ENCODE data around the gene EXOC6.
"Not testable (repeated sequence)": the region's sequence is repeated elsewhere in the genome, so short reads cannot be mapped to it uniquely, and the experiment has no call there.

EXOC6 gene

DNA sequence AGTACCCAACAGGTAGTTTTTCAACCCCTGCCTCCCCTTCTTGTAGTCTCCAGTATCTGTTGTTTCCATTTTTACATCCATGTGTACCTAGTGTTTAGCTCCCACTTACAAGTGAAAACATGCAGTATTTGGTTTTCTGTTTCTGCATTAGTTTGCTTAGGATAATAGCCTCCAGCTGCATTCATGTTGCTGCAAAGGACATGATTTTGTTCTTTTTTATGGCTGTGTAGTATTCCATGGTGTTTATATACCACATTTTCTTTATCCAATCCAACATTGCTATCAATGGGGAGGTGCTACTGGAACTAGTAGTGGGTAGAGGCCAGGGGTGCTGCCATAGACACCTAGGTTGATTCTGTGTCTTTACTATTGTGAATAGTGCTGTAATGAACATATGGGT, 104.3 kb downstream of the EXOC6 start:
- not testable (repeated sequence) for DNase-seq

DNA sequence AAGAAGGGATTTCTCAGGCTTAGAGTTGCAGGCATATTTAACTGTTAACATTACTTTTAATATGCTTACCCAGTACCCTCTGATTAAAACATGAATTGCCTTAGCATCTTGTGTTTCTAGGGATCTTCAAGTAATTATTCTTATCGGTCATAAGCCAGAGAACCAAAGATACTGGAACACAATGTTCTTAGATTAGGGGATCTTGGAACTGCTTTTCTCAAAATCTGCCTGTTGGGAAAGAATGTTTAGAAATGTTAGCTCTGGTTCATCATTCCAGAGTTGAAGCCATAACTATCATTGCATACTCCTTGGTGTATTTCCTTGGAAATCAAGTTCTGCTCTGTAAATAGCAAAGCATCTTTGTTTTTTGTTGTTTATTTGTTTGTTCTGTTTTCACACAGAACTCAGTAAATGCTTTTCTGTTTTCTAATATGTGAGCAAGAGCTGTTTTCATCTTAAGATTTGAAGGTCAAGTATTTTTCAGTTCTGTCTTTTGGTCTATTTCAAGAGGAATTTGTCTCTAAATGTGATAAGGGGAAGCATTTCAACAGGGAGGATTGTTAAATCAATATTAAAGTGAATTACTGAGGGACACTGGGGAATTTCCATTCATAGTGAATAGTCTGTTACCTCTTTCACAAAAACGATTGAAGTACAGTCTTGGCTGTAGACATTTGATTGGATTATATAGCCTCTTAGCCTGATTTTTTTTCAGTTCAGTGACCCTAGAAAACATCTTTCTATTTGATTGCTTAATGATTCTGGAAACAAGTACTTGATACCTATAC, 109.1 kb downstream of the EXOC6 start:
- no peak for DNase-seq

DNA sequence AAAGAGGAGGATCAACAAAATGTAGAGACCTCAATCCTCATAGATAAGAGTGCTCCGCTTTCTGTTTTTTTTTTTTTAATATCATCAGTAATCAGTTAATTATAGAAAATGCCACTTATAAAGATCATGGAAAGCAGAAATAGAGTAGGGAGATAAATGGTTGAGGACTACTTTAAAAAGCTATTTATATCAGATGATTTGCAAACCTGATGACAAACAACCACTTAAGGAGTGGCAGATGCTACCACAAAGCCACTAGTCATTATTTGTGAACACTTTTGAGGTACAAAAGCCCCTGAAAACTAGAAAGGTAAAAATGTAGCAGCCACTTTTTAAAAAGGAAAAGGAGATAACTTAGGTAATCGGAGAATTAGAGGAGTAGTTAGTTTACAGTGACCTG, 113.3 kb downstream of the EXOC6 start:
- DNase-seq, result no peak

DNA sequence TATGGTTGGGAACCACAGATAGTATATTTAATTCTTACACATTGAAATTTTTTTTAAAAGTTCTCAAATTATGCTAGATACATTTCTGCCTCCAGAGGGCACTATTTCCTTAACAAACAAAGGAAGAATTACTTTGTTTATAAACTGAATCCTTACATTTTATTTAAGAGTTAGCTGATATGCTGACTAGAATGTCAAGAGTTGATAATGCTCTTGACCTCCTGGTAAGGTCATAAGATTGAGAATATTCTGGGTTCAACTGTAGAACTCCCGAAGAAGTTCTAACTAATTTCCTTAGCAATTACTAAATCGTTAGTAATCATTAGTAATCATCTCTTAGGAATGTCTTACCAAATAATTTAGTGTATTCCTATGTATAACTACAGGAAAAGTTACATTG, 117.0 kb downstream of the EXOC6 start:
- peak; percentile 46 for DNase-seq

DNA sequence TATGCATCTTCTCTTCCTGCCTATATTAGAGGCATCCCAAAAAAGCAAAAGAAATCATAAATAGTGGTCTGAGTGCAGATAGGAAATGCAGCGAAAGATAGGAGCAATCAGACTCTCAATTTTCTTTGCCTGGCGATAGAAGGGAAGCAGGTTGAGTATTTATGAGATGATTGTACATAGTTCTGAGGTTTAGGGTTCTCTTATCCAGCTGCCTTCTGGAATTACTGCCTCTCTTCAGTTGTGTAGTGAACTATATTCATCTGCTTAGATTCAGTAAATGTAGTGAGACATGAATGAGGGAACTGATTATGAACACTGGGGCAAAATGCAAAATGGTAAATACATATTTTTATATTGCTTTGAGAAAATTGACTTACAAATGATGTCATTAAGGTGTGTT, 119.3 kb downstream of the EXOC6 start:
- DNase-seq, result no peak

DNA sequence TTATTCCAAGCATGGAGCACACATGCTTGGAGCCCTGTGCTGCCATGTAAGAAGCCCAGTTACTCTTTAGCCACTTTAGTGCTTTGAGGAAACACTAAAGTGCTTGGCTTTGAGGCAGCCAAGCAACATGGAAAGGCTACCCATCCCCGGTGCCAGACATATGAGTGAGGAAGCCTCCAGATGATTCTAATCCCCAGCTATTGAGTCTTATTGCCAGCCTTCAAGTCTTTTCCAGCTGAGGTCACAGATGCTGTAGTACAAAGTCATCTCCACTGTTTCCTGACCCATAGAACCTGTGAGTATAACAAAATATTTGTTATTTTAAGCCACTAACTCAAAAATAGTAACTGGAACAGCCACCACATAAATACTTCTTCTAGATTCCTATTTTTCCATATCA, 120.8 kb downstream of the EXOC6 start:
- no peak for DNase-seq

DNA sequence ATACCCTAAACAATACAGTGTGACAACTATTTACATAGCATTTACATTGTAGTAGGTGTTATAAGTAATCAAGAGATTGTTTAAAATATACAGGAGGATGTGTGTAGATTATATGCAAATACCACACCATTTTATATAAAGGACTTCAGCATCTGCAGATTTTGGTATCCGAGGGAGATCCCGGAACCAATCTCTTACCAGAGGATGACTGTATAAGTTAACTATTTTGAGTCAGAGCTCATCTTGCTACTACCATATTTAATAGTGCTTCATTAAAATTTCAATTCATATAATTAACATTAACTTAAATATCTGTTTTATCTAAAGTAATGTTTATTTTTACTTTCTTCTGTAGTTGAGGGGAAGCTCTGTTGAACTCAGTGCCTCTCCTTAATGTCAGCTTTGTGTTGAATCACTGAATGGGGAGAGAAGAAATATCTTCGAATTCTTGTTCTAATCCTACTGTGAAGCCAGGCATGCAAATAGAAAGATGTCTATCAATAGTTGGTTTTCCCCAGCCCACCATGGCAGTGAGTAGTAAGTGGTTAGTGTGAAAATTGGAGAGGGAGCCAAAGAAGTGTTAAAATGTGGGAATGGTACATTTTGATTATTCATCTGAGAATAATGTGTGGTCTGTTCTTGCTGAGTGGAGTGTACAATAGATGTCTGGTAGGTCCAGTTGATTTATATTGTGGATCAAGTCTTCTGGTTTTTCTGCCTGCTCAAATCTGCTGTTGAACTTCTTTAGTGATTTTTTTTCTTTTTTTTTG, 122.2 kb downstream of the EXOC6 start:
- DNase-seq, result no peak

DNA sequence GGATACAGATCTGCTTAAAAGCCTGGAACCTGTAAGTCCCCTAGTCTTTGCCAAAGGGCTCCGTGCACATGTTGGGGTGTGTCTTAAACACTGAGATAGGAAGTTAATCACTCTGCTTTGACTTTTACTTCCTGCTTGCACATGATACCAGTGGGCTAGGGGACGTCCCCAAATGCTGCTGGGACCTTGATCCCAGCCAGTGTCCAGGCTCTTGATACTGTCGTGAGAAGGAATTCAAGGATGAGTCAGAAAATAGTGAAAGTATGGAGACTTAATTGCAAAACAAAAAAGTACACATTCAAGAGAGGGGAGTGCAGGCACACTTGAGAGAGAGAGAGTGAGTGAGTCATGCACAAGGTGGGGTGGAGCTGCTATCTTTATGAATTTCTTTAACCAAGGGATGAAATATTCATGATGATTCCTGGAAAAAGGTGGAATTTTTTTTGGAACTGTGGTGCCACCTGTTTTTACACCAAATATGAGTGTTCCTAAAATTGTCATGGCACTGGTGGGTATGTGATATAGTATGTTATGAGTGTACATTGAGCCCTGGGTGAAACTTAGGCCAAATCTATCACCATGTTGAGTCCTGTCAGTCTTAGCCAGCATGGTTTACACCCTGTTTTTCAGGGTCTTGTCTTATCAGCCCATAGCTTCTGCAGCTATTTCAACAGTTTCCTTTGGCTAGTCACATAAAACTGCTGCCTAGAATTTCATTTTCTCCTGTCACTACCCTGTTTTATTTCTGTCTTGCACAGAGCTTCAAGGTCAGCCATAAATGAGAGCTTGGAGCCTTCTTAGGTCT, 123.9 kb downstream of the EXOC6 start:
- no peak for DNase-seq

DNA sequence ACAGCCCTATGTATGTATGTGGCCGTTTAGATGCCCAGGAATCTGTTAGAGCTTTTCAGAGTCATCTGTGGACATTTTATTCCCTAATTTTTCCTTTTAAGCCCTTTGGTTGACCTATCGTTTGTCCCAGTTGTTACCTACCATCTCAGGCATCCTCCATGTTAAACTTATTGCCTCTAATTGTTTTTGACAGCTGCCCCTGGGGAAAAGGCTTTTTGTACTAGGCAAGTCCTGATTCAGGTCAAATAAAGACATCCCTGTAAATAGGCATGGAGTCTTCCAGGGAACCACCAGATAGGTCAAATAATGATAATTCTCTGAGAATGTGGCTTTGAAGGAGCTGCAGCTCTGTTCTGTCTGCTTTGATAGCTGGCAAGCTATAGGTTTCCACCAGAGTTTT, 124.6 kb downstream of the EXOC6 start:
- DNase-seq, result no peak

DNA sequence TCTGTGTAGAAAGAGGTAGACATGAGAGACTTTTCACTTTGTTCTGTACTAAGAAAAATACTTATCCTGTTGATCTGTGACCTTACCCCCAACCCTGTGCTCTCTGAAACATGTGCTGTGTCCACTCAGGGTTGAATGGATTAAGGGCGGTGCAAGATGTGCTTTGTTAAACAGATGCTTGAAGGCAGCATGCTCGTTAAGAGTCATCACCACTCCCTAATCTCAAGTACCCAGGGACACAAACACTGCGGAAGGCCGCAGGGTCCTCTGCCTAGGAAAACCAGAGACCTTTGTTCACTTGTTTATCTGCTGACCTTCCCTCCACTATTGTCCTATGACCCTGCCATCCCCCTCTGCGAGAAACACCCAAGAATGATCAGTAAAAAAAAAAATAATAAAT, 128.0 kb downstream of the EXOC6 start:
- DNase-seq, result not testable (repeated sequence)

DNA sequence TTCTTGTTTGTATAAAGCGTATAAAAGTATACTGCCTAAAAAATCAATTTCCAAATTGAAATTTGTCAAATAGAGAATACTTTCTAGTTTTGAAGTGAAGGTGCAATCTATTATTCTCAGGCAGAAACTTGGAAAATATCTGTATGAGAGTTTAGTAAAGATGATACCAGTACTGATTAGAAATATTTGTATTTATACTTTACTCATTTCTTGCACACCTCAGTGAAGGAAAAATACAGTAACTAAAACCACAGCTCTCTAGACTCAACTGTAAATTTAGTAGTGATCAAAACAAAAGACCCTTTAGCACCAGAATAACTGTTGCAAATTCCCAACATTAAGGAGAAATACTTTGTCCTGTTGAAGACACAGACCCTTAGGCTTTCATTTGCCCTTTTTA, 140.9 kb downstream of the EXOC6 start:
- no peak for DNase-seq

DNA sequence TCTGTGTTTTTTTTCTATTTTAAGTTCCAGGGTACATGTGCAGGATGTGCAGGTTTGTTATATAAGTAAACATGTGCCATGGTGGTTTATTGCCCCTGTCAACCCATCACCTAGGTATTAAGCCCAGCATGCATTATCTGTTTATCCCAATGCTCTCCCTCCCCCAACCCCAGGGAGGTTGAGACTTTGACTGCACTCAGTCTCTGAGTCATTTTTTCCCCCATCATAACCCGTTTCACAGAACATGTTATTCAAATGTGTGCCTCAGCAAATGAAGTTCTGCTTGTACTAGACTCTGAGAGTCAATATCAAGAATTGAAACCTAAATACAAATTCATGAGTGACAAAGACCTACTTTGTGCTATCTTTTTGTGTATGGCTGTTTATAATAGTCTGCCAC, 142.3 kb downstream of the EXOC6 start:
- DNase-seq, result no peak

DNA sequence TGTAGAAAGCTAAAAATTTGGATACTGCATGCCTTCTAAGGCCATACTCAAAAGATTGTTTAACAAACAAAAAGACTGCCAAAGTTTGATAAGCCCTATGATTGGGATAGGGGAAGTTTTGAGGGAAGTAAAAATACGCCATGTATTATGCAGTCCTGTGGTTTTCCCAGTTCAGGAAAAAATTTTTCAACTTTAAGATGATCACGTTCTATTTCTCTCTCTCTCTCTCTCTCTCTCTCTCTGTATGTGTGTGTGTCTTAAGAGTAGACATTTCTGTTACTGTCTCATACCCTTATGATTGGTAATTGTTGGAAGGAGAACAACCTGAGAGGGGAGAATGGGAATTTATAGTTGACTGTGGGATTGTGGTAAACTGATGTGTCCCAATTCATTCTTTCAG, 143.2 kb downstream of the EXOC6 start:
- no peak for DNase-seq

DNA sequence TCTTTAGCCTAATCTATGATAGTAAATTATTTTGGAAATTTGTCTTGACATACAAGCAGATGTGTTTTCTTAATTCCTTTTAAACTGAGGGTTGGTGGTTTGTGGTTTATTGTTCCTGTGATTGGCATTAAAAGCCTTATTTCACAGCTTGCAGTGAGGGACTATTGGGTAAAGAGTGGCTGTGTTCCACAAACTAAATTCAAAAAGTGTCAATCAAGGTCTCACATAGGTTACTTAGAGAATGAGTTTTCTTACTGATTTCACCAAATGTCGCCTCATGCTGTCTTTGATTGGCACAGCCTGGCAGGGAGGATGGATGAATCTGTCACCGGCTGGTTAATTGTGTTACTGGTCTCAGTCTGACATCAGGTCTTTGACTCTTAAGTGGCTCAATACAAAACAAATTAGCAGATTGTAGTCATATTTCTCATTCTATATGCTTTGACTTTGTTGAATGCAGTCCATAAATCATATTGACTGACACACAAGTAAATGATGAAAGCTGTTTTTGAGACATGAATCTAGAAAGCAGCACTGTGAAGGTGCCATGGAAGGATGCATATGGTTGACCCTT, 145.5 kb downstream of the EXOC6 start:
- peak; percentile 15 for DNase-seq

DNA sequence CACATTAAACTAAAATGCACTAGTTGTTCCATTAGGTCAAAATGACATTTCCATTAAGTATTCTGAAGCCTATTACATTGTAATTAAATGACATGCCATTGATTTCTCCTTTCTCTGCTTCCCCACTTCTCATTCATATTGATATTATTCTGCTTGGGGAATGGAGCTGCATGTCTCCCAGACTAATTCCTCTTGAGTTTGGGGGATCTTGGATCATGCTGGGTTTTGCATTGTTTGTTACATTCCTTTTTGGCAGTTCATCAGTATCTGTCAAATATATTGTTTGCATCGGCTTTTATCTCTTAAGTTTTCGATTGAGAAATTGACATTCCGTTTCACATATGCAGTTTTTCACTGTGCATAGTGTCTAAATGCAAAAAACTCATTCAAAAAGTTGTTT, 147.2 kb downstream of the EXOC6 start:
- no peak for DNase-seq

DNA sequence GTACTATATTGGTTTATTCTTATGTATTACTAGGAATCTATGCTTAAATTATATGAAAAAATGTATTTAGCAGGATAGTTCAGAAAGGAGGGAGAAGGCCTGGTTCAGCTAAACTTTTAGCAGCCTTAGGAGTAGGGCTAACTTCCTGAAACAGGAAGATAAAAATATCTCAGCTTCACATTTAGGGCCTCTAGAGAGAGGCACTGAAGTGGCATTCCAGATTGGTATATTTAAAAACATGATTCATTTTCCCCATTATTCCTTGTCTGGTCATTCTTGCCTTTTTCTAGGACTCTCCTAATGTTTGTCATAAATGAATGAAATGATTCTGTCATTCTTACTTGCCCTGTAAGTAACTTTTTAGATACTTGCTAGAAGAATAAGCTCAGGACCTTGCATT, 149.3 kb downstream of the EXOC6 start:
- DNase-seq, result no peak

DNA sequence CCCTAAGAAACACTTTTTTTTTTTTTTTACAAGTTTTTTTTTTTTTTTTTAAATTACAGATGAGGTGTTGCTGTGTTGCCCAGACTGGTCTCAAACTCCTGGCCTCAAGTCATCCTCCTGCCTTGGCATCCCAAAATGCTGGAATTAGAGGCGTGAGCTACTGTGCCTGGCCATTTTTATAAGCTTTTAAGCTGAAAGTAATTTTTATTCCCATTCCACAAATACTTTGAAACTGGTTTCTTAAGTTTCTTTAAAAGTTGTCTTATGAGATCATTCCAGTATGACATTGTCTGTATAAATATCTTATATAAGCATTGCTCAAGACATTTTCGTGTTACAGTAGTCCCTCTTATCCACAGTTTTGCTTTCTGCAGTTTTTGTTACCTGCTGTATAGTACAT, 150.9 kb downstream of the EXOC6 start:
- DNase-seq, result no peak

DNA sequence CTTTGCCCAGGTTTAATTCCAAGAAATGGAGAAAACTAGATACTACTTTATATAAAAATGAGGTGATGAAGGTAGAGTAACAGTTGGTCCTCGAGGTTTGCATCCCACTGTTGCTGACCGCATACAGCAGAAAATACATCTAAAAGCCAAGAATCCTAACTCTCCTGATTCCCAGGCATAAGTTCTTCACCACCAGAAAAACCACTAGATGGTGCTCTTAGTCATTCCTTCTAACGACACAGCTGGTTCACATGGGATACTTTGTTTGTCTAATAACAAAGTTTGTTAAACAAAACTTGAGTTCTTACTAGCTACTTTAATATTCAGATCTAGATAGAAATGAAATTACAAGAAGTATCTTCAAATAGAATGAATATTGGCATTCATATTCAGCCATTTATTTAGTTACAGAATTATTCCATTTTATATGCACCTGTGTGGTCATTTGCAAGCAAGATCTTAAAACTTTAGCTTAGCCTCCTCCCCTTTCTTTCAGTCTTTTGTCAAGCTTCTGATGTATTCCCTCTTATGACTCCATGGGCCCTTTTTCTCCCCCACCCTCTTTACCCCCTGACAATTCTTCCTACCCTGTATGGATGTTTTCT, 158.2 kb downstream of the EXOC6 start:
- DNase-seq, result peak; percentile 10

DNA sequence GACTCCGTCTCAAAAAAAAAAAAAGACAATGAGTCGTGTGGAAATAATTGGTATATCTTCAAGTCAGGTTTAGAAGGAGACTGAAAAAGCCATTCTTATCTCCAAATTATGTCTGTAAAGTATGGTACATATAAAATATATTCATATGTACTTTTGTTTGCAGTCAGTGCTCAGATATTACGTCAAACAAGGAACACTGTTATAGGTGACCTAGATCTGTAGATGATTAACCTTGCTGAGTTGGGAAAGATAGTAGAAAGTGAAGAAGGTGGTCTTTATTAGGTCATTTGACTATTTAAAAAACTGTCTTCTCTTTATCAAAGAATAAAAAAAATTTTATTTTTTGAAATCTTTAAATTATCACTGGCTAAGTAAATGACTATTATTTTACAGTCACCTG, 167.4 kb downstream of the EXOC6 start:
- no peak for DNase-seq

DNA sequence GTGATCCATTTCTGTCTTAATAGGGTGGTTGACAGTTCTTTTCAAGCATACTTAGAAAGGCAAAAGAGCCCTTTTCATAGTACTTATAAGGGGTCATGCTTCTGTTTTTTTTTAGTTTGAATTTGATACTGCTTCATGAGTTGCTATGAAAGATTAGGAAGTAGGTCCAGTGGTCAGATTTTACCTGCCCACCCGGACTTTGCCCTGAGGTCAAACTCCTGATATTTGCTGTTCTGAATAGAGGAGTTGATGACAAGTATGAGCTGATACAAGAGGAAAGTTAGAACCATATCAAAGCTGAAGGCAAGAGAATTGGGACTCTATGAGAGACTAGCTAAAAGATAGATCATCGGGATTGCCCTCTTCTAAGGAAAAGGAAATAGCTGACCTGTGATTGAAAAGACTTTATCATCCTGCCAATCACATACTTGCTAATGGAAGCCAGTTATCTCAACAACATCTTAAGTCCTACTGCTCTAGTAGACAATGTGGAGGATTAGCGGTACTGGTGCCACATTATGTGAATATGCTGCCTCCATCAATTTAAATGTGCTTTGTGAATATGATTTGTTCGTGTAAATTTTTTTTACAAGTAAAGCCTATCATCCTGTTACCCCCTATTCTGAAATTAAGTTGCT, 174.8 kb downstream of the EXOC6 start:
- DNase-seq, result no peak

DNA sequence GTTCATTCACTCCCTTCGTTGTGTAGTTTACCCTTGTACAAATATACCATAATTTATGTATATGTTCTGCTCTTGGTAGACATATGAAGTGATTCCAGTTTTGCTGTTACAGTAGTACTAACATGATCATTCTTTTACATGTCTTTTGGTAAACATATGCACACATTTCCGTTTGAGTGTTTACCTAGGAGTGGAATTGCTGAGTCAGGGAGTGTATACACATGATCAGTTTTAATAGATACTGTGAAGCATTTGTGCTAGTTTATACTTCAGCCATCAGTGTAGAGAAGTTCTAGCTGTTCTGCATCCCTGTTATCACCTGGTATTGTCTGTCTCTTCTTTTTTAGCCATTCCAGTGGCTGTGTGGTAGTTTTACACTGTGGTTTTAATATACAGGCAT, 177.8 kb downstream of the EXOC6 start:
- no peak for DNase-seq

DNA sequence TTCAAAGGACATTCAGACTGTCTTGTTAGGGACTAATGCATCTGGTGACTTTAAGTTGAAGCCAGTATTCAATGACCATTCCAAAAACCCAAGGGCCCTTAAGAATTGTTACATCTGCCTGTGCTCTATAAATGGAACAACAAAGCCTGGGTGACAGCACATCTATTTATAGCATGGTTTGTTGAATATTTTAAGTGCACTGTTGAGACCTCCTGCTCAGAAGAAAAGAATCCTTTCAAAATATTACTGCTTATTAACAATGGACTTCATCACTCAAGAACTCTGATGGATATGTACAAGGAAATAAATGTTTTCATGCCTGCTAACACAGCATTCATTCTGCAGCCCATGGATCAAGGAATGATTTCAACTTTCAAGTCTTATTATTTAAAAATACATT, 179.2 kb downstream of the EXOC6 start:
- DNase-seq, result no peak
